ENCODE data around the gene SERPINB7.

SERPINB7 gene

GRCh38 chr18:63731215-63731614 lies 44.0 kb upstream of the SERPINB7 start:
- ATAC-seq (ENCODE audit: insufficient read depth, low read depth), result no peak
- Histone ChIP-seq H3K79me2 (ENCODE audit: insufficient read depth, low read length) (no peaks in the 10 kb centered on the region), H3K9ac (ENCODE audit: low read depth, low read length) (no peak overlapping the region), H3K36me3 (ENCODE audit: insufficient read depth, low read length) (no peaks in the 10 kb centered on the region), H2AFZ (ENCODE audit: low read depth, low read length) (no peak overlapping the region), H4K20me1 (ENCODE audit: insufficient read depth, low read length) (no peaks in the 10 kb centered on the region), H3K9me3 (ENCODE audit: insufficient read depth, low read length, severe bottlenecking) (no peaks in the 10 kb centered on the region), H3K4me2 (ENCODE audit: insufficient read depth, low read length) (no peak overlapping the region), H3K4me1 (ENCODE audit: insufficient read depth, low read length) (no peaks in the 10 kb centered on the region), H3K27ac (ENCODE audit: low read length) (no peak overlapping the region), H3K27me3 (ENCODE audit: insufficient read depth, low read length, poor library complexity) (no peaks in the 10 kb centered on the region), H3K4me3 (ENCODE audit: low read depth in 1 of 2, low read length in 2 of 2) (no peak overlapping the region)
- TF ChIP-seq EZH2 (IDR thresholded peaks at IDR 0.05; ENCODE audit: borderline replicate concordance, low read depth, low read length, severe bottlenecking), result no peak
- no peak for TF ChIP-seq CTCF (IDR thresholded peaks at IDR 0.05; ENCODE audit: borderline replicate concordance, extremely low read depth, low read length, poor library complexity, severe bottlenecking)
- no peak for DNase-seq

- no peak for ATAC-seq (ENCODE audit: insufficient read depth, low read depth)
- H3K36me3 ChIP-seq (ENCODE audit: insufficient read depth, low read length), result no peaks in the 10 kb centered on the region
- H4K20me1 ChIP-seq (ENCODE audit: insufficient read depth, low read length), result no peaks in the 10 kb centered on the region
- no peak overlapping the region for H2AFZ ChIP-seq (ENCODE audit: low read depth, low read length)
- no peak overlapping the region for H3K27ac ChIP-seq (ENCODE audit: low read length)
- H3K9ac ChIP-seq (ENCODE audit: low read depth, low read length), result no peak overlapping the region
- no peak overlapping the region for H3K4me2 ChIP-seq (ENCODE audit: insufficient read depth, low read length)
- no peaks in the 10 kb centered on the region for H3K9me3 ChIP-seq (ENCODE audit: insufficient read depth, low read length, severe bottlenecking)
- H3K4me1 ChIP-seq (ENCODE audit: insufficient read depth, low read length), result no peaks in the 10 kb centered on the region
- no peaks in the 10 kb centered on the region for H3K27me3 ChIP-seq (ENCODE audit: insufficient read depth, low read length, poor library complexity)
- no peak for TF ChIP-seq CTCF (IDR thresholded peaks at IDR 0.05; ENCODE audit: borderline replicate concordance, extremely low read depth, low read length, poor library complexity, severe bottlenecking)
- TF ChIP-seq EZH2 (IDR thresholded peaks at IDR 0.05; ENCODE audit: borderline replicate concordance, low read depth, low read length, severe bottlenecking), result no peak
- H3K4me3 ChIP-seq (ENCODE audit: low read depth in 1 of 2, low read length in 2 of 2), result no peak overlapping the region
- H3K79me2 ChIP-seq (ENCODE audit: insufficient read depth, low read length), result no peaks in the 10 kb centered on the region
- no peak for DNase-seq
These were observed 38.3 kb upstream of the SERPINB7 start for GRCh38 chr18:63736876-63737275.

- Histone ChIP-seq H2AFZ (ENCODE audit: low read depth, low read length) (no peak overlapping the region), H3K9ac (ENCODE audit: low read depth, low read length) (no peak overlapping the region), H3K27ac (ENCODE audit: low read length) (no peak overlapping the region), H3K4me2 (ENCODE audit: insufficient read depth, low read length) (no peak overlapping the region), H3K36me3 (ENCODE audit: insufficient read depth, low read length) (no peaks in the 10 kb centered on the region), H3K4me3 (ENCODE audit: low read depth in 1 of 2, low read length in 2 of 2) (no peak overlapping the region), H4K20me1 (ENCODE audit: insufficient read depth, low read length) (no peaks in the 10 kb centered on the region), H3K79me2 (ENCODE audit: insufficient read depth, low read length) (no peaks in the 10 kb centered on the region), H3K4me1 (ENCODE audit: insufficient read depth, low read length) (no peaks in the 10 kb centered on the region), H3K27me3 (ENCODE audit: insufficient read depth, low read length, poor library complexity) (peaks cover 3% of the 10 kb centered on the region), H3K9me3 (ENCODE audit: insufficient read depth, low read length, severe bottlenecking) (no peaks in the 10 kb centered on the region)
- DNase-seq, result no peak
- TF ChIP-seq EZH2 (IDR thresholded peaks at IDR 0.05; ENCODE audit: borderline replicate concordance, low read depth, low read length, severe bottlenecking) (no peak), CTCF (IDR thresholded peaks at IDR 0.05; ENCODE audit: borderline replicate concordance, extremely low read depth, low read length, poor library complexity, severe bottlenecking) (peak; percentile 33)
- no peak for ATAC-seq (ENCODE audit: insufficient read depth, low read depth)
These were observed 33.4 kb upstream of the SERPINB7 start for GRCh38 chr18:63741769-63742168.

- Histone ChIP-seq H3K79me2 (ENCODE audit: insufficient read depth, low read length) (no peaks in the 10 kb centered on the region), H3K9me3 (ENCODE audit: insufficient read depth, low read length, severe bottlenecking) (no peaks in the 10 kb centered on the region), H3K4me3 (ENCODE audit: low read depth in 1 of 2, low read length in 2 of 2) (no peak overlapping the region), H2AFZ (ENCODE audit: low read depth, low read length) (no peak overlapping the region), H3K9ac (ENCODE audit: low read depth, low read length) (no peak overlapping the region), H3K36me3 (ENCODE audit: insufficient read depth, low read length) (no peaks in the 10 kb centered on the region), H3K4me1 (ENCODE audit: insufficient read depth, low read length) (no peaks in the 10 kb centered on the region), H3K27me3 (ENCODE audit: insufficient read depth, low read length, poor library complexity) (peaks cover 3% of the 10 kb centered on the region), H3K27ac (ENCODE audit: low read length) (no peak overlapping the region), H4K20me1 (ENCODE audit: insufficient read depth, low read length) (no peaks in the 10 kb centered on the region), H3K4me2 (ENCODE audit: insufficient read depth, low read length) (no peak overlapping the region)
- ATAC-seq (ENCODE audit: insufficient read depth, low read depth), result no peak
- no peak for TF ChIP-seq EZH2 (IDR thresholded peaks at IDR 0.05; ENCODE audit: borderline replicate concordance, low read depth, low read length, severe bottlenecking)
- DNase-seq, result no peak
These were observed 28.2 kb upstream of the SERPINB7 start for GRCh38 chr18:63747006-63747405.

Data from DND-41 (cell line).